Fibroblast of mammary gland (primary cell): ENCODE data around the gene IL4I1.

Experiments
- DNase-seq: peaks from one replicate; pipeline ENCODE4 v3.0.0-alpha.2; 2010; ENCODE audit warnings: low read depth
- H3K4me3 ChIP-seq: 2 replicates; pipeline ENCODE4 v1.5.1; 2011; ENCODE audit warnings: low read depth, mild to moderate bottlenecking, low read length, moderate library complexity; ENCODE audit not compliant: control insufficient read depth
- TF ChIP-seq, protein P1 (sequence below): conservative IDR thresholded peaks from 2 replicates; pipeline ENCODE4 v1.5.1; 2011; ENCODE audit warnings: low read depth, low read length, inconsistent platforms; ENCODE audit not compliant: control insufficient read depth, insufficient read depth

Gene IL4I1

DNA sequence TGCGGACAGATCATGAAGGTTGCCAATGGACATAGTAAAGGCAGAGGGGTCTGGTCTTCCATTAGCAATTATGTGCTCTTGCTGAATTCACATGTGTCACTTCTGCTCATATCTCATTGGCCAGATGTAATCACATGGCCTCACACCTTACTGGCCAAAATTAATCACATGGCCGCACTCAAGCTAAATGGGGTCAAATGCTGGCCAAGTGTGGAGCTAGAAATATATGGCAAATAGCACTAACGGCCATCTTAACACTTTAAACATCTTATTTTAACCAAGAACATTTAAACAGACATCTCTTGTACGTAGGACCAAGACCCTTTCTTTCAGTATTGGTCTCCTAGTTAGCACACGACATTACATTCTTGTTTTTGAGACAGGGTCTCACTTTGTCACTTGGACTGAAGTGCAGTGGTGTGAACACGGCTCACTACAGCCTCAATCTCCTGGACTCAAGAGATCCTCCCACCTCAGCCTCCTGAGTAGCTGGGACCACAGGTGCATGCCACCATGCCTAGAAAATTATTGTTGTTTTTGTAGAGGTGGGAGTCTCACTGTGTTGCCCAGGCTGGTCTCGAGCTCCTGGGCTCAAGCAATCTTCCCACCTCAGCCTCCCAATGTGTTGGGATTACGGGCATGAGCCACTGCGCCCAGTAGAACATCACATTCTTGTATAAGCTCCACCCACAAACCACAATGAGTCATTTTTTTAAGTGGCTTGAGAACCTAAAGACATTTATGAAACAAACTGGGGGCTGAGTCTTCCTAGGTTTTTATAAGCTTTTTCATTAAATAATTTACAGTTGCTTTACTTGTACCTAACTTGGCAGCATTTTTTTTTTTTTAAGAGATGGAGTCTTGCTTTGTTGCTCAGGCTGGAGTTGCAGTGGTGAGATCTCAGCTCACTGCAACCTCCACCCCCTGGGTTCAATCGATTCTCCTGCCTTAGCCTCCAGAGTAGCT is 48.7 kb downstream of the IL4I1 start:
- no peak overlapping the region for H3K4me3 ChIP-seq
- TF ChIP-seq, protein P1, sequence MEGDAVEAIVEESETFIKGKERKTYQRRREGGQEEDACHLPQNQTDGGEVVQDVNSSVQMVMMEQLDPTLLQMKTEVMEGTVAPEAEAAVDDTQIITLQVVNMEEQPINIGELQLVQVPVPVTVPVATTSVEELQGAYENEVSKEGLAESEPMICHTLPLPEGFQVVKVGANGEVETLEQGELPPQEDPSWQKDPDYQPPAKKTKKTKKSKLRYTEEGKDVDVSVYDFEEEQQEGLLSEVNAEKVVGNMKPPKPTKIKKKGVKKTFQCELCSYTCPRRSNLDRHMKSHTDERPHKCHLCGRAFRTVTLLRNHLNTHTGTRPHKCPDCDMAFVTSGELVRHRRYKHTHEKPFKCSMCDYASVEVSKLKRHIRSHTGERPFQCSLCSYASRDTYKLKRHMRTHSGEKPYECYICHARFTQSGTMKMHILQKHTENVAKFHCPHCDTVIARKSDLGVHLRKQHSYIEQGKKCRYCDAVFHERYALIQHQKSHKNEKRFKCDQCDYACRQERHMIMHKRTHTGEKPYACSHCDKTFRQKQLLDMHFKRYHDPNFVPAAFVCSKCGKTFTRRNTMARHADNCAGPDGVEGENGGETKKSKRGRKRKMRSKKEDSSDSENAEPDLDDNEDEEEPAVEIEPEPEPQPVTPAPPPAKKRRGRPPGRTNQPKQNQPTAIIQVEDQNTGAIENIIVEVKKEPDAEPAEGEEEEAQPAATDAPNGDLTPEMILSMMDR = no peak
- DNase-seq = peak; percentile 93

DNA sequence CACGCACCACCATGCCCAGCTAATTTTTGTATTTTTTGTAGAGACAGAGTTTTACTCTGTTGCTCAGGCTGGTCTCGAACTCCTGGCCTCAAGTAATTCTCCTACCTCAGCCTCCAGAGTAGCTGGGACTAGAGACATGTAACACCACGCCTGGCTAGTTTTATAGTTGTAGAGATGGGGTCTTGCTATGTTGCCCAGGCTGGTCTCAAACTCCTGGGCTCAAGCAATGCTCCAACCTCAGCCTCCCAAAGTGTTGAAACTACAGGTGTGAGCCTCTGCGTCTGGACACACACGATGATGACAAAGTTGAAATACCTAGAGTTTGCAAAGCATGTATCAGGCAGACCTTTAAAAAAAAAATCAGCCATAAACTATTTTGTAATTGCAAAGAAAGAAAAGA is 50.3 kb downstream of the IL4I1 start:
- H3K4me3 ChIP-seq = no peak overlapping the region
- TF ChIP-seq, protein P1 = no peak

DNA sequence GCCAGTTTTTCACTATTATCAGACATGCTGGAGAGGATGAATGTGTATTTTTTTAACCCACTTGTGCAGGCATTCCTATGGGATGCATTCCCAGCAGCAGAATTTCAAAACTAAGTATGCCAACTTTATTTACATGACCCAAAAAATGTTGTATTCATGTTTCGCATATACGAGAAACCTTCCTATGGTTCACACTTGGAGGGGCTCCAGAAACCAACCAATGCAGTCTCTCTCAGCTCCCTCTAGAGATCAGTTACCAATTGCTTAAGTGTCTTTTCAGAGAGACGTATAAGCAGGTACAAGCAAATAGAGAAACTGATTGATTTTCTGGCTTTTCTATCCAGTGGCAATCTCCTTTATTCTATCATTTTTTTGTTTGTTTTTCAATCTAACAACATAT is 51.3 kb downstream of the IL4I1 start:
- no peak for DNase-seq
- TF ChIP-seq, protein P1 = no peak
- H3K4me3 ChIP-seq = no peak overlapping the region

More for the DNA sequence above, 50.3 kb downstream of the IL4I1 start:
- no peak for DNase-seq

DNA sequence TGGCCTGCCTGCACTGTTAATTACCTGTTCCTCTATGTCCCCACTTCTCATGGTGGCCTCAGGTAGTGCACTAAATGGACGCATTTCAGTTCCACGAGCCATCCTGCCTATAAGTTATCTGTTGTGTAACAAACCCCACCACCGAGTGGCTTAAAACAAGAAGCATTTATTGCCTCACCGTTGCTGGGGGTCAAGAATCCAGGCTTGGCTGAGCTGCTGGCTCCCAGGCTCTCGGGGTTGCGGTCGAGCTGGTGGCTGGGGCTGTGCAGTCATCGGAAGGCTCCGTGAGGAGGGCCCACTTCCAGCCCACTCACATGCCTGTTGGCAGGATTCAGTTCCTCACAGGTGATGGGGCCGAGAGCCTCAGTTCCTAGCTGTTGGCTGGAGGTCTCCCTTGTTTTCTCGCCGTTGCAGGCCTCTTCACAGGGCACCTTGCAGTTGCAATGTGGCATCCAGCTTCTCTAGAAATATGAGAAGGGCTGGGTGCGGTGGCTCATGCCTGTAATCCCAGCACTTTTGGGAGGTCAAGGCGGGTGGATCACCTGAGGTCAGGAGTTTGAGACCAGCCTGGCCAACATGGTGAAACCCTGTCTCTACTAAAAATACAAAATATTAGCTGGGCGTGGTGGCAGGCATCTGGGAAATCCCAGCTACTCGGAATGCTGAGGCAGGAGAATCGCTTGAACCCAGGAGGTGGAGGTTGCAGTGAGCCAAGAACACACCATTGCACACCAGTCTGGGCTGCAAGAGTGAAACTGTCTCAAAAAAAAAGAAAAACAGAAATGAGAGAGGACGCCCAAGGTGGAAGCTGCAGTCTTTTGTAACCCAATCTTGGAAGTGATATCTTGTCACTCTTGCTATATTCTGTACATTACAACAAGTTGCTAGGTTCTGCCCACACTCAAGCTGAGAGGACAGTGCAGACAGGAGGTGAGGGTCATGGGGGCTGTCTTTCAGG is 52.3 kb downstream of the IL4I1 start:
- no peak overlapping the region for H3K4me3 ChIP-seq
- TF ChIP-seq, protein P1 = no peak
- no peak for DNase-seq

DNA sequence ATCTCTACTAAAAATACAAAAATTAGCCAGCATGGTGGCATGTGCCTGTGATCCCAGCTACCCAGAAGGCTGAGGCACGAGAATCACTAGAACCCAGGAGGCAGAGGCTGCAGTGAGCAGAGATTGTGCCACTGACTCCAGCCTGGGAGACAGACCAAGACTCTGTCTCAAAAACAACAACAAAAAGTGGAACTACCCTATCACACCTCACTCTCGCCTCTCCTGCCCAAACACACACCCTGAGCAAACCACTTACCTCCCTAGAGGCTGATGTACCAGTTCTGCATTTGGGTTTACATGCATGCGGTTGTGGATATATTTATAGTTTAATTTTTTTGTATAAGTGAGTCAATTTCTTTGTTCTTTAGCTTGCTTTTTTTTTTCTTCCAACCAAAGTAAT is 53.4 kb downstream of the IL4I1 start:
- H3K4me3 ChIP-seq = no peak overlapping the region
- no peak for DNase-seq
- TF ChIP-seq, protein P1 = no peak

DNA sequence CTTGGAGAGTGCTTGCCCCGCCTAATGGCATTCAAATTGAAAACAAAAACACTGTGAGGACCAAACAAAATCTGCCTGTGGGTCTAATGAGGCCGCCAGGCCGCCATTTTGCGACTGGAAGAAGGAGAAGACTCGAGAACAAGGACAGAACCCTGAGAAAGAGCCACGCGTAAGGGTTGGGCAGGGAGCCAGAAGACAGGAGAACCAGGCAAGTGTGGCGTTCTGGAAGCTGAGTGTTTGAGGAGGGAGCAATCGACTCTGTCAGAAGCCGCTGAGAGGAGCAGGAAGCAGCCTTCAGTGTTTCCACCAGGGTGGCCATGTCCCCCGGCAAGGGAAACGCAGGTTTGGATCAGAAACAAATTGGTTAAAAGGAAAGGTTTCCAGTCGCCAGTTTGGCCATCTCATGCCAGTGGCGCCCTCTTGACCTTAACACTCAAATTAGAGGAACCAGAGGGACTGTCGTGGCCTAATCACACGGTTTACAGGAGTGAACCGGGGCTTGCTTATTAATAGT is 55.9 kb downstream of the IL4I1 start:
- TF ChIP-seq, protein P1 = no peak
- DNase-seq = no peak
- no peak overlapping the region for H3K4me3 ChIP-seq
